HEK293 (cell line): ENCODE measurements around the gene WDHD1.

Experiments used
- BCL11B ChIP-seq: fragments of 450-650 bp; formaldehyde crosslinking; IDR thresholded peaks from 2 replicates; pipeline ENCODE4 v1.5.1; 2016; ENCODE audit warnings: low read depth, missing biosample characterization, missing genetic modification characterization
- EGR2 ChIP-seq: fragments of 450-650 bp; formaldehyde crosslinking; IDR thresholded peaks from 2 replicates; pipeline ENCODE4 v1.5.1; 2016; ENCODE audit warnings: low read depth, missing biosample characterization, missing genetic modification characterization
- FEZF1 ChIP-seq: fragments of 450-650 bp; formaldehyde crosslinking; IDR thresholded peaks from 2 replicates; pipeline ENCODE4 v1.5.1; 2016; ENCODE audit warnings: missing biosample characterization, missing genetic modification characterization
- GLI4 ChIP-seq: fragments of 450-650 bp; formaldehyde crosslinking; IDR thresholded peaks from 2 replicates; pipeline ENCODE4 v1.5.1; 2016; ENCODE audit warnings: missing biosample characterization, missing genetic modification characterization
- HOXA7 ChIP-seq: sonication (generic); formaldehyde crosslinking; IDR thresholded peaks from 2 replicates; pipeline ENCODE4 v1.8.1; 2022; ENCODE audit warnings: missing genetic modification reagents, borderline replicate concordance
- KLF1 ChIP-seq: fragments of 450-650 bp; formaldehyde crosslinking; IDR thresholded peaks from 2 replicates; pipeline ENCODE4 v1.5.1; 2016; ENCODE audit warnings: missing biosample characterization, missing genetic modification characterization
- KLF8 ChIP-seq: fragments of 450-650 bp; formaldehyde crosslinking; IDR thresholded peaks from 2 replicates; pipeline ENCODE4 v1.5.1; 2016; ENCODE audit warnings: missing biosample characterization, missing genetic modification characterization
- SCRT1 ChIP-seq: fragments of 450-650 bp; formaldehyde crosslinking; IDR thresholded peaks from 2 replicates; pipeline ENCODE4 v1.5.1; 2016; ENCODE audit warnings: missing biosample characterization, missing genetic modification characterization, borderline replicate concordance
- ZBTB8A ChIP-seq: fragments of 450-650 bp; formaldehyde crosslinking; IDR thresholded peaks from 2 replicates; pipeline ENCODE4 v1.5.1; 2016; ENCODE audit warnings: missing biosample characterization, missing genetic modification characterization
- ZFP37 ChIP-seq: fragments of 450-650 bp; formaldehyde crosslinking; IDR thresholded peaks from 2 replicates; pipeline ENCODE4 v1.5.1; 2016; ENCODE audit warnings: missing biosample characterization, missing genetic modification characterization
- ZNF133 ChIP-seq: fragments of 450-650 bp; formaldehyde crosslinking; IDR thresholded peaks from 2 replicates; pipeline ENCODE4 v1.5.1; 2016; ENCODE audit warnings: missing biosample characterization, missing genetic modification characterization
- ZNF157 ChIP-seq: fragments of 450-650 bp; formaldehyde crosslinking; IDR thresholded peaks from 2 replicates; pipeline ENCODE4 v1.5.1; 2016; ENCODE audit warnings: missing biosample characterization, missing genetic modification characterization
- ZNF214 ChIP-seq: fragments of 450-650 bp; formaldehyde crosslinking; IDR thresholded peaks from 2 replicates; pipeline ENCODE4 v1.5.1; 2017; ENCODE audit warnings: missing biosample characterization, mild to moderate bottlenecking, missing genetic modification characterization, borderline replicate concordance
- ZNF221 ChIP-seq: fragments of 450-650 bp; formaldehyde crosslinking; IDR thresholded peaks from 2 replicates; pipeline ENCODE4 v1.5.1; 2017; ENCODE audit warnings: missing biosample characterization, missing genetic modification characterization, borderline replicate concordance
- ZNF501 ChIP-seq: fragments of 450-650 bp; formaldehyde crosslinking; IDR thresholded peaks from 2 replicates; pipeline ENCODE4 v1.5.1; 2016; ENCODE audit warnings: missing biosample characterization, missing genetic modification characterization
- ZNF596 ChIP-seq: fragments of 450-650 bp; IDR thresholded peaks from 2 replicates; pipeline ENCODE4 v1.5.0; 2018; ENCODE audit warnings: missing biosample characterization, mild to moderate bottlenecking, missing genetic modification characterization, moderate library complexity
- ZNF600 ChIP-seq: fragments of 450-650 bp; formaldehyde crosslinking; IDR thresholded peaks from 2 replicates; pipeline ENCODE4 v1.5.1; 2016; ENCODE audit warnings: missing biosample characterization, missing genetic modification characterization
- ZNF610 ChIP-seq: fragments of 450-650 bp; formaldehyde crosslinking; IDR thresholded peaks from 2 replicates; pipeline ENCODE4 v1.5.1; 2016; ENCODE audit warnings: missing biosample characterization, missing genetic modification characterization, borderline replicate concordance
- ZNF658 ChIP-seq: fragments of 450-650 bp; formaldehyde crosslinking; IDR thresholded peaks from 2 replicates; pipeline ENCODE4; 2016; ENCODE audit warnings: missing biosample characterization, missing genetic modification characterization
- ZNF660 ChIP-seq: fragments of 450-650 bp; IDR thresholded peaks from 2 replicates; pipeline ENCODE4 v1.5.1; 2018; ENCODE audit warnings: missing biosample characterization, mild to moderate bottlenecking, missing genetic modification characterization
- ZSCAN16 ChIP-seq: fragments of 450-650 bp; formaldehyde crosslinking; IDR thresholded peaks from 2 replicates; pipeline ENCODE4 v1.5.1; 2016; ENCODE audit warnings: missing biosample characterization, missing genetic modification characterization
- ZSCAN23 ChIP-seq: fragments of 450-650 bp; formaldehyde crosslinking; IDR thresholded peaks from 2 replicates; pipeline ENCODE4 v1.5.1; 2016; ENCODE audit warnings: missing biosample characterization, missing genetic modification characterization
- TF ChIP-seq, protein P1 (sequence below): fragments of 450-650 bp; formaldehyde crosslinking; IDR thresholded peaks from 2 replicates; pipeline ENCODE4 v1.5.1; 2016; ENCODE audit warnings: missing biosample characterization, missing genetic modification characterization
- TF ChIP-seq, protein P2 (sequence below): fragments of 450-650 bp; formaldehyde crosslinking; optimal IDR thresholded peaks from 2 replicates; pipeline ENCODE3; 2016; ENCODE audit warnings: missing biosample characterization, mild to moderate bottlenecking, missing genetic modification characterization
- TF ChIP-seq, protein P3 (sequence below): fragments of 450-650 bp; formaldehyde crosslinking; IDR thresholded peaks from 2 replicates; pipeline ENCODE4 v1.5.1; 2016; ENCODE audit warnings: missing biosample characterization, missing genetic modification characterization
- TF ChIP-seq, protein P4 (sequence below): fragments of 450-650 bp; IDR thresholded peaks from 2 replicates; pipeline ENCODE4 v1.5.1; 2018; ENCODE audit warnings: missing biosample characterization, missing genetic modification characterization
- TF ChIP-seq, protein P5 (sequence below): fragments of 450-650 bp; formaldehyde crosslinking; IDR thresholded peaks from 2 replicates; pipeline ENCODE4 v1.5.1; 2016; ENCODE audit warnings: missing biosample characterization, missing genetic modification characterization
- TF ChIP-seq, protein P6 (sequence below): fragments of 450-650 bp; formaldehyde crosslinking; IDR thresholded peaks from 2 replicates; pipeline ENCODE4 v1.5.1; 2016; ENCODE audit warnings: missing biosample characterization, missing genetic modification characterization

Gene WDHD1

DNA sequence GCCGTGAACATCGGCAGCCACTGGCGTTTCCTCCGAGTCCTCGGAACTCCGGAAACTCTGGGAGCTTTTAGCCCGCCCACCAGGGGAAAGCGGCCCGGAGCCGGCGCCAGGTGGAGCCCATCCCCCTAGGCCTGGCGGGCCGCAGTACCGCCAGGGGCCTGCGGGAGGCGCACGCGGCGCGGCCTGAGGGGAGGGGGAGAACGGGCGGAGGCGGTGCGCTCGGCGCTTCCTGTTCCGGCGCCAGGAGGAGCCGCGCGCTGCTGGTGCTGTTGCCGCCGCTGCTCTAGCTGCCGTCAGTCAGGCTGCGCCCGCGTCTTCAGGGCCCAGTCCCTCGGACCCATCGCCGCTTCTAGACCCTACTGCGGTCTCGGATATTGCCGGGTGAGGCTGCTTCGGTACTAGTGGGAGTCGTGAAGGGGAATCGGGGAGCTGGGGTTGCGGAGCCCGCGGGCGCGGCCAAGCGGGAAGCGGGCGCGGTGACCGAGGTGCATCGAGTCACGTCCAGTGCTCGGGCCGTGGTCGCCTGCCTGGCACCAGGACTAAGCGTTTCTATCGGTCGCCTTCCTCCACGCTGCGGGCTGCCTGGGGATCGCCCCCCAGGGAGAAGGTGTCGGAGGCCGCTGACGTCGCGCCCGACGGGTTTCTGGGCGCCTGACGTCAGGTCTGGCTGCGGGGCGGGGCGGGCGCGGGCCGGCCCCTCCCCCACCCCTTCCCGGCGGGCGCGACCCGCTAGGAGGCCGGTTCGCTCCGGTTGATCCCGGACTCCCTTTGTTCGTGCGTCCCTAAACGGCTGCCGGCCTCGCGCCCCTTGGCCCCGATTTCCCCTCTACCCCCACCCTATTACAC lies 24.7 kb upstream of the WDHD1 start, which contains the start of gene MAPK1IP1L (continued):
- TF ChIP-seq, protein P1, sequence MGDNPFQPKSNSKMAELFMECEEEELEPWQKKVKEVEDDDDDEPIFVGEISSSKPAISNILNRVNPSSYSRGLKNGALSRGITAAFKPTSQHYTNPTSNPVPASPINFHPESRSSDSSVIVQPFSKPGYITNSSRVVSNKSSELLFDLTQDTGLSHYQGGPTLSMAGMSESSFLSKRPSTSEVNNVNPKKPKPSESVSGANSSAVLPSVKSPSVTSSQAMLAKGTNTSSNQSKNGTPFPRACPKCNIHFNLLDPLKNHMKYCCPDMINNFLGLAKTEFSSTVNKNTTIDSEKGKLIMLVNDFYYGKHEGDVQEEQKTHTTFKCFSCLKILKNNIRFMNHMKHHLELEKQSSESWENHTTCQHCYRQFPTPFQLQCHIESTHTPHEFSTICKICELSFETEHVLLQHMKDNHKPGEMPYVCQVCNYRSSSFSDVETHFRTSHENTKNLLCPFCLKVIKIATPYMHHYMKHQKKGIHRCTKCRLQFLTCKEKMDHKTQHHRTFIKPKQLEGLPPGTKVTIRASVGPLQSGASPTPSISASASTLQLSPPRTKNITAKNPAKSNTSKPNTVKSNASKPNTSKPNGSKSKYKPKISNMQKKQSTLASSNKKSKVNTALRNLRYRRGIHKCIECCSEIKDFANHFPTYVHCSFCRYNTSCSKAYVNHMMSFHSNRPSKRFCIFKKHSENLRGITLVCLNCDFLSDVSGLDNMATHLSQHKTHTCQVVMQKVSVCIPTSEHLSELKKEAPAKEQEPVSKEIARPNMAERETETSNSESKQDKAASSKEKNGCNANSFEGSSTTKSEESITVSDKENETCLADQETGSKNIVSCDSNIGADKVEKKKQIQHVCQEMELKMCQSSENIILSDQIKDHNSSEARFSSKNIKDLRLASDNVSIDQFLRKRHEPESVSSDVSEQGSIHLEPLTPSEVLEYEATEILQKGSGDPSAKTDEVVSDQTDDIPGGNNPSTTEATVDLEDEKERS (tag by site-specific recombination): no peak
- peak; percentile 38; the same call in 1 of the 2 replicates for TF ChIP-seq BCL11B
- TF ChIP-seq ZNF214 (tag by site-specific recombination): no peak
- no peak for TF ChIP-seq ZNF221
- TF ChIP-seq ZSCAN23 (tag by site-specific recombination): peak; percentile 80; the same call in 1 of the 2 replicates
- TF ChIP-seq FEZF1: no peak
- TF ChIP-seq ZNF501 (tag by site-specific recombination): peak; percentile 98
- TF ChIP-seq ZNF658 (tag by site-specific recombination): no peak
- no peak for TF ChIP-seq HOXA7 (CRISPR knock-in tag)
- no peak for TF ChIP-seq SCRT1 (tag by site-specific recombination)
- peak; percentile 97 for TF ChIP-seq ZFP37 (tag by site-specific recombination)
- no peak; the same call in 1 of the 2 replicates for TF ChIP-seq ZNF600 (tag by site-specific recombination)
- TF ChIP-seq EGR2 (tag by site-specific recombination): peak; percentile 59
- TF ChIP-seq KLF1 (tag by site-specific recombination): peak; percentile 49
- TF ChIP-seq, protein P2, sequence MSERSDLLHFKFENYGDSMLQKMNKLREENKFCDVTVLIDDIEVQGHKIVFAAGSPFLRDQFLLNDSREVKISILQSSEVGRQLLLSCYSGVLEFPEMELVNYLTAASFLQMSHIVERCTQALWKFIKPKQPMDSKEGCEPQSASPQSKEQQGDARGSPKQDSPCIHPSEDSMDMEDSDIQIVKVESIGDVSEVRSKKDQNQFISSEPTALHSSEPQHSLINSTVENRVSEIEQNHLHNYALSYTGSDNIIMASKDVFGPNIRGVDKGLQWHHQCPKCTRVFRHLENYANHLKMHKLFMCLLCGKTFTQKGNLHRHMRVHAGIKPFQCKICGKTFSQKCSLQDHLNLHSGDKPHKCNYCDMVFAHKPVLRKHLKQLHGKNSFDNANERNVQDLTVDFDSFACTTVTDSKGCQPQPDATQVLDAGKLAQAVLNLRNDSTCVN (tag by site-specific recombination): peak; percentile 89
- TF ChIP-seq ZNF660 (tag by site-specific recombination): peak; percentile 77
- peak; percentile 79; the same call in 1 of the 2 replicates for TF ChIP-seq ZNF610
- TF ChIP-seq KLF8 (tag by site-specific recombination): peak; percentile 81; the same call in 1 of the 2 replicates
- peak; percentile 91 for TF ChIP-seq ZBTB8A (tag by site-specific recombination)
- peak; percentile 60; the same call in 1 of the 2 replicates for TF ChIP-seq ZSCAN16 (tag by site-specific recombination)
- TF ChIP-seq, protein P3, sequence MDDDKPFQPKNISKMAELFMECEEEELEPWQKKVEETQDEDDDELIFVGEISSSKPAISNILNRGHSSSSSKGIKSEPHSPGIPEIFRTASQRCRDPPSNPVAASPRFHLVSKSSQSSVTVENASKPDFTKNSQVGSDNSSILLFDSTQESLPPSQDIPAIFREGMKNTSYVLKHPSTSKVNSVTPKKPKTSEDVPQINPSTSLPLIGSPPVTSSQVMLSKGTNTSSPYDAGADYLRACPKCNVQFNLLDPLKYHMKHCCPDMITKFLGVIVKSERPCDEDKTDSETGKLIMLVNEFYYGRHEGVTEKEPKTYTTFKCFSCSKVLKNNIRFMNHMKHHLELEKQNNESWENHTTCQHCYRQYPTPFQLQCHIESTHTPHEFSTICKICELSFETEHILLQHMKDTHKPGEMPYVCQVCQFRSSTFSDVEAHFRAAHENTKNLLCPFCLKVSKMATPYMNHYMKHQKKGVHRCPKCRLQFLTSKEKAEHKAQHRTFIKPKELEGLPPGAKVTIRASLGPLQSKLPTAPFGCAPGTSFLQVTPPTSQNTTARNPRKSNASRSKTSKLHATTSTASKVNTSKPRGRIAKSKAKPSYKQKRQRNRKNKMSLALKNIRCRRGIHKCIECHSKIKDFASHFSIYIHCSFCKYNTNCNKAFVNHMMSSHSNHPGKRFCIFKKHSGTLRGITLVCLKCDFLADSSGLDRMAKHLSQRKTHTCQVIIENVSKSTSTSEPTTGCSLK (tag by site-specific recombination): no peak
- TF ChIP-seq, protein P4, sequence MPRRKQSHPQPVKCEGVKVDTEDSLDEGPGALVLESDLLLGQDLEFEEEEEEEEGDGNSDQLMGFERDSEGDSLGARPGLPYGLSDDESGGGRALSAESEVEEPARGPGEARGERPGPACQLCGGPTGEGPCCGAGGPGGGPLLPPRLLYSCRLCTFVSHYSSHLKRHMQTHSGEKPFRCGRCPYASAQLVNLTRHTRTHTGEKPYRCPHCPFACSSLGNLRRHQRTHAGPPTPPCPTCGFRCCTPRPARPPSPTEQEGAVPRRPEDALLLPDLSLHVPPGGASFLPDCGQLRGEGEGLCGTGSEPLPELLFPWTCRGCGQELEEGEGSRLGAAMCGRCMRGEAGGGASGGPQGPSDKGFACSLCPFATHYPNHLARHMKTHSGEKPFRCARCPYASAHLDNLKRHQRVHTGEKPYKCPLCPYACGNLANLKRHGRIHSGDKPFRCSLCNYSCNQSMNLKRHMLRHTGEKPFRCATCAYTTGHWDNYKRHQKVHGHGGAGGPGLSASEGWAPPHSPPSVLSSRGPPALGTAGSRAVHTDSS: no peak
- TF ChIP-seq ZNF157: no peak
- TF ChIP-seq ZNF133 (tag by site-specific recombination): no peak
- TF ChIP-seq GLI4 (tag by site-specific recombination): 0 out of 2 replicates have a peak, but pooled peaks have one; percentile 69
- TF ChIP-seq, protein P5, sequence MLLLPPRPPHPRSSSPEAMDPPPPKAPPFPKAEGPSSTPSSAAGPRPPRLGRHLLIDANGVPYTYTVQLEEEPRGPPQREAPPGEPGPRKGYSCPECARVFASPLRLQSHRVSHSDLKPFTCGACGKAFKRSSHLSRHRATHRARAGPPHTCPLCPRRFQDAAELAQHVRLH: 0 out of 2 replicates have a peak, but pooled peaks have one; percentile 15
- TF ChIP-seq ZNF596: no peak
- TF ChIP-seq, protein P6, sequence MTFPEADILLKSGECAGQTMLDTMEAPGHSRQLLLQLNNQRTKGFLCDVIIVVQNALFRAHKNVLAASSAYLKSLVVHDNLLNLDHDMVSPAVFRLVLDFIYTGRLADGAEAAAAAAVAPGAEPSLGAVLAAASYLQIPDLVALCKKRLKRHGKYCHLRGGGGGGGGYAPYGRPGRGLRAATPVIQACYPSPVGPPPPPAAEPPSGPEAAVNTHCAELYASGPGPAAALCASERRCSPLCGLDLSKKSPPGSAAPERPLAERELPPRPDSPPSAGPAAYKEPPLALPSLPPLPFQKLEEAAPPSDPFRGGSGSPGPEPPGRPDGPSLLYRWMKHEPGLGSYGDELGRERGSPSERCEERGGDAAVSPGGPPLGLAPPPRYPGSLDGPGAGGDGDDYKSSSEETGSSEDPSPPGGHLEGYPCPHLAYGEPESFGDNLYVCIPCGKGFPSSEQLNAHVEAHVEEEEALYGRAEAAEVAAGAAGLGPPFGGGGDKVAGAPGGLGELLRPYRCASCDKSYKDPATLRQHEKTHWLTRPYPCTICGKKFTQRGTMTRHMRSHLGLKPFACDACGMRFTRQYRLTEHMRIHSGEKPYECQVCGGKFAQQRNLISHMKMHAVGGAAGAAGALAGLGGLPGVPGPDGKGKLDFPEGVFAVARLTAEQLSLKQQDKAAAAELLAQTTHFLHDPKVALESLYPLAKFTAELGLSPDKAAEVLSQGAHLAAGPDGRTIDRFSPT (tag by site-specific recombination): peak; percentile 77
